ENCODE measurements around the gene DNPEP.

GRCh38 chr2:219408631-219409030 lies 20.9 kb upstream of the DNPEP start:
- TF ChIP-seq CTCF (IDR thresholded peaks at IDR 0.05; ENCODE audit: extremely low read depth in 1 of 2, insufficient read depth in 1 of 2, low read depth in 1 of 2, low read length in 2 of 2) = no peak
- no peak for TF ChIP-seq POLR2A (IDR thresholded peaks at IDR 0.05; ENCODE audit: low read depth, low read length)
